ENCODE results near the gene SRGN.
"Not testable (repeated sequence)": the region's sequence is repeated elsewhere in the genome, so short reads cannot be mapped to it uniquely, and the experiment has no call there.

Gene SRGN

GRCh38 chr10:69087590-69088470 lies at the start of gene SRGN:
SRGN (plus strand) TSS chr10:69088103; CDS start chr10:69088158, 55 bp downstream.
- DNase-seq = peak; percentile 43 to 79

GRCh38 chr10:69040904-69041303 lies 47.0 kb upstream of the SRGN start:
- DNase-seq = not testable (repeated sequence)

- no peak for DNase-seq
Measured at GRCh38 chr10:69042417-69042816, 45.5 kb upstream of the SRGN start.

- no peak for DNase-seq
Measured at GRCh38 chr10:69042838-69043237, 45.1 kb upstream of the SRGN start.

- DNase-seq = peak in 1 of 2 experiments; percentile 9
Measured at GRCh38 chr10:69043931-69044531, 43.9 kb upstream of the SRGN start.

GRCh38 chr10:69044546-69044945 lies 43.4 kb upstream of the SRGN start:
- no peak for DNase-seq

- peak in 1 of 2 experiments; percentile 5 for DNase-seq
Measured at GRCh38 chr10:69045441-69046300, 42.2 kb upstream of the SRGN start.

GRCh38 chr10:69047111-69047832 lies 40.6 kb upstream of the SRGN start:
- DNase-seq = no peak

- DNase-seq = peak in 1 of 2 experiments; percentile 15
Measured at GRCh38 chr10:69048103-69048502, 39.8 kb upstream of the SRGN start.

GRCh38 chr10:69049566-69049961 lies 38.3 kb upstream of the SRGN start:
- no peak for DNase-seq

GRCh38 chr10:69051303-69051702 lies 36.6 kb upstream of the SRGN start:
- DNase-seq = no peak

GRCh38 chr10:69051710-69052487 lies 36.0 kb upstream of the SRGN start:
- no peak for DNase-seq

GRCh38 chr10:69052736-69053135 lies 35.2 kb upstream of the SRGN start:
- DNase-seq = no peak

GRCh38 chr10:69055241-69055640 lies 32.7 kb upstream of the SRGN start:
- no peak for DNase-seq

GRCh38 chr10:69056129-69056528 lies 31.8 kb upstream of the SRGN start:
- no peak for DNase-seq

- DNase-seq = no peak
Measured at GRCh38 chr10:69056536-69057260, 31.2 kb upstream of the SRGN start.

GRCh38 chr10:69057261-69057950 lies 30.5 kb upstream of the SRGN start:
- DNase-seq = no peak

- DNase-seq = no peak
Measured at GRCh38 chr10:69057951-69058297, 30.0 kb upstream of the SRGN start.

- no peak for DNase-seq
Measured at GRCh38 chr10:69060127-69060798, 27.6 kb upstream of the SRGN start.
